ENCODE results near the gene PRPF19. TPM values are rescaled to one million over a fixed set of nuclear protein-coding genes. Genes with fewer than 3 reads are reported as not detected.

Gene PRPF19
- total RNA-seq, 1 experiment from 2014 or later: 128 TPM

- Mint-ChIP-seq H3K4me3 (ENCODE audit: low read depth, unreplicated experiment) (no peak overlapping the region), H3K9me3 (ENCODE audit: low read depth, unreplicated experiment) (no peaks in the 10 kb centered on the region), H3K4me1 (ENCODE audit: low read depth, unreplicated experiment) (peaks cover 9% of the 10 kb centered on the region), H3K27me3 (ENCODE audit: unreplicated experiment) (peaks cover 24% of the 10 kb centered on the region), H3K27ac (ENCODE audit: unreplicated experiment) (no peak overlapping the region), H3K36me3 (ENCODE audit: insufficient read depth, unreplicated experiment) (peaks cover 28% of the 10 kb centered on the region)
- intact Hi-C loops (cut with micrococcal nuclease; ENCODE audit: unreplicated experiment): no loop called here
- no peak for TF ChIP-seq CTCF (IDR thresholded peaks at IDR 0.05; ENCODE audit: unreplicated experiment)
- no peak for DNase-seq
- CTCF ChIA-PET: interaction anchor here (0.7 kb wide), 2 partner anchors 17 to 190 kb away, joined by 5 to 11 read pairs; no protein-coding TSS in a partner anchor
- no TSS peak for BruUV-seq (replicated peaks)
These were observed 51.3 kb downstream of the PRPF19 start for GRCh38 chr11:60854847-60855725.

- H3K27me3 Mint-ChIP-seq (ENCODE audit: unreplicated experiment): peaks cover 24% of the 10 kb centered on the region
- H3K27ac Mint-ChIP-seq (ENCODE audit: unreplicated experiment): no peak overlapping the region
- TF ChIP-seq CTCF (IDR thresholded peaks at IDR 0.05; ENCODE audit: unreplicated experiment): no peak
- BruUV-seq (replicated peaks): no TSS peak
- peaks cover 34% of the 10 kb centered on the region for H3K36me3 Mint-ChIP-seq (ENCODE audit: insufficient read depth, unreplicated experiment)
- peaks cover 9% of the 10 kb centered on the region for H3K4me1 Mint-ChIP-seq (ENCODE audit: low read depth, unreplicated experiment)
- no peak overlapping the region for H3K4me3 Mint-ChIP-seq (ENCODE audit: low read depth, unreplicated experiment)
- DNase-seq: no peak
- CTCF ChIA-PET: no interaction called here
- intact Hi-C loops (cut with micrococcal nuclease; ENCODE audit: unreplicated experiment): no loop called here
- H3K9me3 Mint-ChIP-seq (ENCODE audit: low read depth, unreplicated experiment): no peaks in the 10 kb centered on the region
These were observed 52.1 kb downstream of the PRPF19 start for GRCh38 chr11:60854140-60854846.

- no TSS peak for BruUV-seq (replicated peaks)
- Mint-ChIP-seq H3K4me1 (ENCODE audit: low read depth, unreplicated experiment) (peaks cover 9% of the 10 kb centered on the region), H3K27ac (ENCODE audit: unreplicated experiment) (no peak overlapping the region)
These were observed 53.1 kb downstream of the PRPF19 start for GRCh38 chr11:60852982-60853950.

More at GRCh38 chr11:60852982-60853950, 53.1 kb downstream of the PRPF19 start:
- Mint-ChIP-seq H3K27me3 (ENCODE audit: unreplicated experiment) (peaks cover 24% of the 10 kb centered on the region), H3K36me3 (ENCODE audit: insufficient read depth, unreplicated experiment) (peaks cover 39% of the 10 kb centered on the region), H3K9me3 (ENCODE audit: low read depth, unreplicated experiment) (no peaks in the 10 kb centered on the region), H3K4me3 (ENCODE audit: low read depth, unreplicated experiment) (peak overlapping the region; percentile 52)
- no peak for DNase-seq
- TF ChIP-seq CTCF (IDR thresholded peaks at IDR 0.05; ENCODE audit: unreplicated experiment): no peak
- CTCF ChIA-PET: interaction anchor here (0.8 to 1.0 kb wide), 2 partner anchors 22 to 46 kb away, joined by 3 read pairs; no protein-coding TSS in a partner anchor
- intact Hi-C loops (cut with micrococcal nuclease; ENCODE audit: unreplicated experiment): no loop called here
